HG02678 (cell line): ENCODE measurements around the gene PTCHD4.
"Not testable (repeated sequence)": the region's sequence is repeated elsewhere in the genome, so short reads cannot be mapped to it uniquely, and the experiment has no call there.

Source experiments
- ATAC-seq: cut with Tn5 transposase; IDR thresholded peaks from one replicate; pipeline ENCODE4 v1.9.1; 2021; ENCODE audit warnings: mild to moderate bottlenecking, moderate library complexity; ENCODE audit not compliant: unreplicated experiment

PTCHD4 gene

DNA sequence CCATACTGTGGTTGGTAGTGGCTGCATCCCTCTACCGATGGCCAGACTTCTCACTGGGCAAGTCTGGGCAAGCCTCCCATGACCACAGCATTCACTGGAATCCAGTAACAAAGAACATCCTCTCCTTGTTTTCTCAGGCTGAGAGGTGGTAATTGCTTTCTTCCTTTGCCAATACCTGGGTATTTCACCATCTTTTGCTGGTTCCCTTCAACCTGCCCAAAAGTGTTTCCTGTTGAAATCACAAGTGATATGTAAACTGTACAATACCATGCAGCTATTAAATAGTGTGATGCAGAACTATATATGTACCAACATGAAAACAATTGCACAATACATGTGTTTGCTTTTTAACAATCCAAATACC, at the start of gene PTCHD4:
Gene PTCHD4 (minus strand): TSS at position 55 of the 364 bp plus-strand sequence. CDS start 42,240 bp downstream, outside the sequence.
- no peak for ATAC-seq

DNA sequence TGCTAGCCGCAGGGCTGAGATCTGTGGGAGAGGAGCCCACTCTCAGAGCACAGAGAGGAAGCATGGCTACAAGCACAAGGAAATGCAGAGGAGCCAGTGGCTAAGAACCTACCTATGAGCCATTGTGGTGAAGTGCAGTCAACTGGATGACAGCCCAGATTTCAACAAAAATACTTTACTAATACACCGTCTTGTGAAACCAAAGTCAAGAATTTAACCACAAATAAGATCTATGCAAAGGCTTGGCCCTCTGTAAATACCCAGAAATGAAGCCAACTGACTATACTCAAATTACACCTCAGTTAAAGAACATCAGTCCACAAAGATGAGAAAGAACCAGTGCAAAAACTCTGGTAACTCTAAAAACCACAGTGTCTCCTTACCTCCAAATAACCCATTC, 40.1 kb upstream of the PTCHD4 start:
- no peak for ATAC-seq

DNA sequence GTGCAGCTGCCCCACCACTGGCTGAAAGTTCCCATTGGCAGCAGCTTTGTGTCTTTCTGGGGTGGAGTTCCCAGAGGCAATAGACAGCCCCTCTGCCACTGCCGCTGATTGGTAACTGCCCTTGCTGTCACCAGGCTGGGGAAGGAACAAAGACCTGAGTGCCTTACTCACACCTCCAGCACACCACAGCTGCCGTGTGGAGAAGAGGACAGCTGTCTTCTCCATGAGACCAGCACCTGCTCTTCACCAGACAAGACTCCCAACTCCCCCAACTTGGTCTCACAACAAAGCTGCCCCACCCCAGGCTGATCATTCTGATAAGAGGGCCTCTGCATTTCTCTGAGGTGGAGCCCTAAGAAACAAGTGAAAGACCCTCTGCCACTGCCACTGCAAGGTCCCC, 39.7 kb upstream of the PTCHD4 start:
- ATAC-seq = no peak

DNA sequence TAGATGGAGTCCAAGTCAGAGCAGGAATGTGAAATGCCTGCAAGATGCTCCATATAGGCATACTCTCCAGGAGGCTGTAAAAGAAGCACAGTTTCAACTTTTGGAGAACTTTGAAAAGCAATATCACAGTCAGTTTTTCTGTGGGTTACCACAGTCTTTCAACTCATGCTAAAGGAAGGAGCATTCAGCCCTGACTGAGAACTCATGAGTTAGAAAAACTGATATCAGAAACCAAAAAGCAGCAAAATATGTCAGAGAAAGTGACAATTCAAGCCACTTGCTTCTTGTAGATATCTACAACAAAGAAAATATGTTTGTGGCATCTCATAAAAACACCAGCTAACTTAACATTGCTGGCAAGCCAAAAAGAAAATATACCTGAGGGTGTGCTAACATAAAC, 36.1 kb upstream of the PTCHD4 start:
- ATAC-seq = no peak

DNA sequence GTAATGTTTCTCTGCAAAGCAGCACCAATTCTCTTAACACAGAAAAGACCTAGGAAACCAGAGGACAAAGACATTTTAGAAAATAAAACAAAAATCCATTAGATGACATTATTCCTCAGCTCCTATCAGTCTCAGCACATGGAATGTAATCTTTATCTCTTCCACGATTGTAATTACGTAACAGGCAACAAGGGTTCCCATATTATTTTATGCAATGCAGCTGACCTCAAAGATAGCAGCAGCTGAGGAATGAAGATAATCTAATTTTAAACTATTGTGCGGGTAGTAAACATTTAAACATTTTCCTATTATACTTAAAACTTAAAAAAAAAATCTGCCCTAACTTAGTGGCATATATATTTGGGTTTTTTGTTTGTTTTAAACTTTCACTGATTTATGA, 33.0 kb upstream of the PTCHD4 start:
- ATAC-seq = no peak

DNA sequence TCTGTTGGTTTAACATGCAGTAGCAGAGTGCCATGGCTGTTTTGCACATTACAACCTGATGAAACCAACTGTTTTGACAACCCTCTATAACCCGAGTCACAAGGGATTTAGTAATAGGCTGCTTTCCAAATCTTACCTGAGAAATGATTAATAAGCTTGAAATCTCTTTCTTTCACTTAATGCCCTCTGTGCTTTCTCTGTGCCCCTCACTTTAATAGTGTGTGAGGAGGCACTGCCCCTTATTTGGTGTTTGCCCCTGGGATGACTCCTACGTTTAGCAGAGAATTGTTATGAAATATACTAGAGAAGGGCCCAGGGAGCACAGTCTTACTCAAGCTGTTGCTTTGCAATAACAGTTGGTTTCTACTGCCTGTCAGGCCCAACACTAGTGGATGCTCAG, 31.0 kb upstream of the PTCHD4 start:
- ATAC-seq = no peak

DNA sequence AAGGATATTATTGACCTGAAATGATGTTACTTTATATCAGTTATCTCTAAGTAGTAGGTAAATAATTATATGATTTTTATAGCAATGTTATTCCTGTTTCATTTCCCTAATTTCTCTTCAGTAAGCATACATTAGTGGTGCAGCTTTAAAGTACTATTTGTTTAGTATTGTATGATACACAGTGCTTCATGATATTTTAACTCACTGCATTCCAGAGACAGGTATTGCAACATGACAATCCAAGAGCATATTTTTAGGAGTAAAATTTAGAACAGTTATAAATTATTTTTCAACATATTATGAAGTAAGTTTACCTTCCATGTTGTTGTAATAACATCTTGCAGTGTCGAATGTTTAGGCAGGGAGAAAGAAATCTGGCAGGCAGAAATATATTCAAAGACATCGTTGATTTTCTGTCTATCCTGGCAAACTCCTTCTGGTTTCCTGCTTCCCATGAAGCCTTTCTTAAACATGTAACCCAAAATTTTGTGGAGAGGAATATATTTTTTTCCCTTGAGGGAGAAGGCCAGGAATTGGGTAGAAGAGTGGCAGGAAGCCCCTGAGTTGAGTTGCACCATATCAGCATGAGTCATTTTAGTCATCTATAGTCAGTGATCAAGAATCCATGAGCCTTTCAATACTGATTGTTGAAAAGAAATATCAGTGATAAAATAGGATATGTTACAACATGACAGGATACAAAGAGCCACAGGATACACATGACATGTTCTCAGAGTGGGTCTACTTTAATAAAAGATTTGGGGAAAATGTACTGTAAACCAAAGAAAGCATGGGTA, 29.0 kb upstream of the PTCHD4 start:
- ATAC-seq = no peak

DNA sequence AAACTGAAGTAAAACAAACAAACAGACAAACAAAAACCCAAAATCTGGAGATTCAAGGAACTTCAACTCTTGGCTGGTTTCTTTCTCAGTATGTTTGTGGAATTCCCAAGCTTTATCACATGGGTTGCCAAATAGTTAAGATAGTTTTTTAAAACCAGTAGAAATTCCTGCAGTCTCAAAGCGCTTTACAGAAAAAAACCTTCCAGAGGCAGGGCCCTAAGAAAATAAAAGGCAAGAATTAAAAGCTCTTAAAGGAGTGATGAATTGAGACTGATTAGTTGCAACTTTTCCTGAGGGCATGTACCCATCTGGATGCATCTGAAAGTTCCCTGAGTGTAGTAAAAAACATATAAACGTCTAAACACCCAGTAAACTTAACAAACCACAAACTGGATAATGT, 25.9 kb upstream of the PTCHD4 start:
- no peak for ATAC-seq

DNA sequence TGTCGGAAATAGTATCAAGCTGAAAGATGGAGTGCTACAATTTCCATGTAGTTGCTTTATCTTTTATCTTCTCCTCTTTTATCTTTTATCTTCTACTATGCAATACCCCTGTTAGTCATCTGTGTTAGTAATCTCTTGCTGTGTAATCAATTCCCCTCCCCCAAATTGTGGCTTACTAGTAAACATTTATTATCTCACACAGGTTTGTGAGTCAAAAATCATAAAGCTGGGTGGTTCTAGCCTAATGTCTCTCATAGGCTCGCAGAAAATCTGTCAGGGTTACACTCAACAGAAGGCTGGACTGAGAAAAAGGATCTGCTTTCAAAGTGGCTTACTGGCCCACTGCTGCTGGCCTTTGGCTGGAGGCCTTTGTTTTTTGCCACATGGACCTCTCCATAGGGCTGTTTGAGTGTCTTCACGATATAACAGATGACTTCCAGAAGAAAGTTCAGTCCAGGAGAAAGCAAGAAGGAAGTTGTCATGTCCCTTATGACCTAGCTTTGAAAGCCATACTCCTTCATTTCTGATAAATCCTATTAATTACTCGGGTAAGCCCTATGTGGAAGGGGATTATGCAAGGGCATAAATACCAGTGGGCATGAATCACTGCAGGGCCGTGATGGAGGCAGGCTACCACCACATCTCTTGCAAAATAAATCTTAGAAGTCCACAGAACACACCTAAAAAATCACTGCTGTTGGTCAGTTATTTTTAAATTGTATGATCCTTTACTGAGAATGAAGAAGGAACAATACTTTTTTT, 24.5 kb upstream of the PTCHD4 start:
- ATAC-seq = no peak

DNA sequence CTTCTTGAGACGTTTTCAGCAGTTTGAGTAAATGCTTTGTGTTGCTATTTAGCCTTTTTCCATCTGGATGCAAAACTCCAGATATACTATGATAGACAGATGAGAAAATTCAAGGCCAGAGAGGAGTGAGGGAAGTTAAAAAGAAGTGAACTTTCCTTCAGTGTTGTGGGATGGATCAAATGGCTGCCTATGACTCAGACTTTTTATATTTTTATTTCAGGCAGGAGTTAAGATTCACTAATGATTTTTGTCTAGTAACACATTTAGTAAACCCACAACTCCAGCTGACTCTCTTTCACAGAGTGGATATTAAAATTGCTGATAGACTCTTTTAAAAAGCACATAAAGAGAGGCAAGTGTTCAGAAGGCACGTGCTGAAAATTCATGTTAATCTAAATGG, 23.2 kb upstream of the PTCHD4 start:
- ATAC-seq = no peak

DNA sequence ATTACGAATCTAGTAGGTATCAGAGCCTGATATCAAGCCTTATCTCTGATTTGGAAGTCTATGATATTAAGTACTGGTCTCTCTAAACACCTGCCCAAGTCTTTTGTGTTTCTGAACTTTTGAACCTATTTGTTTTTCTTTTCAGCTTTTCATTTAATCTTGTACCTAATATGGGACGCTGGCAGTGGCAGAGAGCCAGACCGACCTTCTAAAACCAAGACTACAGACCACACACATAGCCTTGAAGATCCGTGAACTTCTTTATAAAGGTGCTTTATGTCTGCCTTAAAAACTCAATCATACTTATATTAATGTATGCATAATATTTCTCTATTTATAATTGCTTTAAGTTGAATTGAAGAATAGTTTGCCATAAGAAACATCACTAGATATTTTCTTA, 12.6 kb upstream of the PTCHD4 start:
- ATAC-seq = no peak

DNA sequence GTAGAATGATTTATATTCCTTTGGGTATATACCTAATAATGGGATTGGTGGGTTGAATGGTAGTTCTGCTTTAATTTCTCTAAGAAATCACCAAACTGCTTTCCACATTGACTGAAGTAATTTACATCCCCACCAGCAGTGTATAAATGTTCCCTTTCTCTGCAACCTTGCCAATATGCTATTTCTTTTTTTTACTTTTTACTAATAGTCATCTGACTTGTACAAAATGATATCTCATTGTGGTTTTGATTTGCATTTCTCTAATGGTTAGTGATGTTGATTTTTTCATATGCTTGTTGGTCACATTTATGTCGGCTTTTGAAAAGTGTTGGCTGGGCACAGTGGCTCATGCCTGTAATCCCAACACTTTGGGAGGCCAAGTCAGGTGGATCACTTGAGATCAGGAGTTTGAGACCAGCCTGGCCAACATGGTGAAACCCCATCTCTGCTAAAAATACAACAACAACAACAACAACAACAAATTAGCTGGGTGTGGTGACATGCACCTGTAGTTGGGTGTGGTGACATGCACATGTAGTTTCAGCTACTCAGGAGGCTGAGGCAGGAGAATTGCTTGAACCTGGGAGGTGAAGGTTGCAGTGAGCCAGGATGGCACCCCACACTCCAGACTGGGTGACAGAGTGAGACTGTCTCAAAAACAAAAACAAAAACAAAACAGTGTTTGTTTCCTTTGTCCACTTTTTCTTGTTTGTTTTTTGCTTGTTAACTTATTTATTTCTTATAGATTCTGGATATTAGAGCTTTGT, 11.2 kb upstream of the PTCHD4 start:
- not testable (repeated sequence) for ATAC-seq

DNA sequence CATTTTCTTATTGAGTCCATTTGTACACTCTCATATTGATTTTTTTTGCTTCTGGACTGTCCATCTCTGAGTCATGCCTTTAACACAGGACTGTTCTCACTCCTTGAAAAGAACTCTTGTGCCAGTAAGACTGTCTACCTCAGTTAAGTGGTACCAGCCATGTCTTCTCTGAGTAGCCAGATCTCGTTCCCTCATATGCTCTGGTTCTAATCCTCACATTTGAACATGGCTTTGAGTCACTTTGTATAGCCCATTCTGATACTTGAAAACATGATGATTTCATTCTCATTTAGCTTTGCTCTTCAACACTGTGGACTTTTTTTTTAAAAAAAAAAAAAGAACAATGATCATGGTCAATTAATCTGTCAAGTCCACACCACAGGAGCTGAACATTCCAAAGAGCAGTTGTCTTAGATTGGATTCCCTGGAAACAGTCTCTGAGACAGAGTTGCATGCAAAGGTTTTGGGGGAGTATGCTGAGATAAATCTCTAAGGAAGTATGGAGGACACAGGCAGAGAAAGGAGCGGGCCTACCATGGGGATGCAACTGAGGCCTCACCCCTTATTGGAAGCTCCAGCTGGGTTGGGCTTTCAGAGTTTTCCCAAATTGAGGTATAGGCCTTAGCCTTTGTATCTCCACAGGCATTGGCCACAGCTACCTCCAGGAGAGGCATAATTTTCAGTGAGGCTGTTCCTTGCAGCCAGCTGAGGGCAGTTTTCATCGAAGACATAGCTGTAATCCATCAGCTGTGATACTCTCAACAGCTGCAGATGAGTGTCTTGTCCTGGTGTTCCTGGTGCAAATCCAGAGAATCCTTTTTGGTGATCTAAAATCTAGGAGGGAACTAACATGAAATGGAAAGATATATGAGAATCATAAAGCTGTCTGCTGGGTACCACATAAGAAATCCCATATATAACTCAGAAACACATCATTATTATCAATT, 6.0 kb upstream of the PTCHD4 start:
- no peak for ATAC-seq

DNA sequence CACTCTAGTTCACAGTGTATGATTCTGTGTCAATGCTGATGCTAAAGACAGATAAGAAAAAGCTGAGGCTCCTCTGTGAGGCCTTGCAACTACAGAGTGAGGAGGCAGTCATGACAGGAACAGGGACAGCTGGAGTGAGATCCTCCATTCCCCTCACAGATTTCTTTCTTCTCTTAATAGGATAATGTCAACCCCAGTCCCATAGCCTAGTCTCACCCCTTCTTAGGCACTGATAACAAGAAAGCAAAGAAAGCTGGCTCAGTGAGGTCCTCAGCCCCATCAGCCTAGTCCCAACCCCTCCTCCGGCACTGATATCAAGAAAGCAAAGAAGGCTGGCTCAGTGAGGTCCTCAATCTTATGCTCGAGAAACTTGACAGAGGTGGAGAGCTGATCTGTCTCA, 2.1 kb upstream of the PTCHD4 start:
- no peak for ATAC-seq

DNA sequence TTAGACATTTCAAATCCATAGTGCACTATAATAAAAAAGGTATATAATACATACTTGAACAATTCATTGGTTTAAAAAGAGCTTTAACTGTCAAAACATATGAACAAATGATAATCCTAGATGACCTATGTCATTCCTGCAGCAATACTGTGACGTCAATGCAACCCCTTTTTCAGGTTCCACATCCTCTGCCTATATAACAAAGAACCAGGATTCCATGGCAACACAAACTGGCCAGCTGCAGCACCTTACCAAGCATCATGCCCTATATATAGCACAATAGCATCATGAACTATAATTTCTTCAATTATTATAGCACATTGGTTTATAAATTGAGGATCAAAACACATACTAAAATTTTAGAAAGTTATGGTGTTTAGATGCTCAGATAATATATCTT, 578 bp upstream of the PTCHD4 start:
- no peak for ATAC-seq

DNA sequence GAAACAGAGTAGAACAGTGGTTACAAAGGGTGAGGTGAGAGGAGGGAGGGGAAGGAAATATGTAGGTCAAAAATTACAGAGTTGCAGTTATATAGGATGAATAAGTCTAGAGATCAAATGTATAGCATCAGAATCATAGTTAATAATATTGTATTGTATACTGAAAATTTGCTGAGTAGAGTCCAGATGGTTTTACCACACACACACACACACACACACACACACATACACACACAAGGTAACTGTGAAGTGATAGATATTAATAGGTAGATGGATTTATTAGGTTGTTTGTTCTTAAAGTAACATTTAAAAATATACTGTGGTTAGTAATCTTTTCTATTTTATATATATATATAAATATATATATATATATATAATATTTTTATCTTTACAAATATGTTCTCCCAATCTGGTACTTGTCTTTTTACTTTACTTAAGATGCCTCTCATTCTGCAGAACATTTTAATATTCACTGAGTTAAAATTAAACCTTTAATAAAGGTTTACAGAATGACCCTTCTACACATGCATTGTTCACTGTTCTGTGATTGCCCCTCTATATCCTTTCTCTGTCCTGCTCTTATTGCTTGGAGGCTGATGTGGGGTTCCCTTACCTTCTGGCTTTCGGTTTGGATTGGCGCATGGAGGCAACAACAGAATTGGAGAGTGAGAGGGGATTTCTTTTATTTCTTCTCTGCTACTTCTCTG, 408 bp downstream of the PTCHD4 start:
- ATAC-seq = no peak

DNA sequence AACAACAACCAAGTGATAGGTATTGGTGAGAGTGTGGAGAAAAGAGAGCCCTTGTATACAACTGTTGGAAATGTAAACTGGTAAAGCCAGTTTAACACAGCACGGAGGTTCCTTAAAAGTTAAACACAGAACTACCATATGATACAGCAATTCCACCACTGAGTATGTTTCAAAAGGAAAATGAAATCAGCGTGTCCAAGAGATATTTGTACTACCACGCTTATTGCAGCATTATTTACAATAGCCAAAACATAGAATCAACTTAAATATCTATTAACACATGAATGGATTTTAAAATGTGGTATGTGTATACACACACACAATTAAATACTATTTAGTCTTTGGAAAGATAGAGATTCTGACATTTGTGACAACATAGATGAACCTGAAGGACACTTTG, 1.1 kb downstream of the PTCHD4 start:
- no peak for ATAC-seq

DNA sequence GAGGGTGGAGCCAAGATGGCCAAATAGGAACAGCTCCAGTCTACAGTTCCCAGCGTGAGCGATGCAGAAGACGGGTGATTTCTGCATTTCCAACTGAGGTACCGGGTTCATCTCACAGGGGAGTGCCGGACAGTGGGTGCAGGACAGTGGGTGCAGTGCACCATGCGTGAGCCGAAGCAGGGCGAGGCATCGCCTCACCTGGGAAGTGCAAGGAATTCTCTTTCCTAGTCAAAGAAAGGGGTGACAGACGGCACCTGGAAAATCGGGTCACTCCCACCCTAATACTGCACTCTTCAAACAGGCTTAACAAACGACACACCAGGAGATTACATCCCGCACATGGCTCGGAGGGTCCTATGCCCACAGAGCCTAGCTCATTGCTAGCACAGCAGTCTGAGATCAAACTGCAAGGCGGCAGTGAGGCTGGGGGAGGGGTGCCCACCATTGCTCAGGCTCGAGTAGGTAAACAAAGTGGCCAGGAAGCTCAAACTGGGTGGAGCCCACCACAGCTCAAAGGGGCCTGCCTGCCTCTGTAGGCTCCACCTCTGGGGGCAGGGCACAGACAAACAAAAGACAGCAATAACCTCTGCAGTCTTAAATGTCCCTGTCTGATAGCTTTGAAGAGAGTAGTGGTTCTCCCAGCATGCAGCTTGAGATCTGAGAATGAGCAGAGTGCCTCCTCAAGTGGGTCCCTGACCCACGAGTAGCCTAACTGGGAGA, 8.4 kb downstream of the PTCHD4 start:
- ATAC-seq = not testable (repeated sequence)

DNA sequence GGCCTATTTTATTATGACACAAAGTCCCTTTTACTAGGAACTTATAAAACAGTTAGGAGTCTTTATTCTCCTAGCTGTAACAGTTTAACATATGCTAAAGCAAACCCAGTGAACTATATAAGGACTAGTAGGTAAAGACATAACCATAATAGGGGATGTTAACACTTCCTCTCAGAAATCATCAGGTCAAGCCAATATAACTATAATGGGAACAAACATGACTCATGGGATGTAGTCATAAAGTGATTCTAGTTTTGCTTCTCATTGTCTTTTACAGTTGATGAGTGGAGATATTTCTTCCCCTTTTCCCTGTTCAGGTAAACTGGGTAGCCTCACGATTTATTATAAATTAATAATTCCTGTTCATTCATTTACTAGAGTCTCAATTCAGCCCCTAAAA, 9.7 kb downstream of the PTCHD4 start:
- ATAC-seq = peak; percentile 49

DNA sequence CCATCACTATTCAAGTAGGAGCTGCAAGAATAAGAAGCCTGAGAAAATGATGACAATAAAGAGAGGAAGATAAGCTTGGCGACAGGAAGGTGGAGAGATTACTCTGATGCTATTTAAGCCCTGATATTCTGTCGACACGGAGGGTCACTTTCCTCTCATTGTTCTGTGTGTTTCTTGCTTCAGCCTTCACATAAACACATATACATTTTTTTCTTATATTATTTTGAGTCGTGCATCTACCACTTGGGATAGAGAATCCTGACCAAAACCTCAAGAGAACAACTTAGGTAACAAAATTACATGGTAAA, 10.5 kb downstream of the PTCHD4 start:
- ATAC-seq = no peak
